ENCODE results near the gene PDE8B. TPM values are rescaled to one million over a fixed set of nuclear protein-coding genes. Genes with fewer than 3 reads are reported as not detected.

The PDE8B gene
- total RNA-seq, 1 donor from 2014 or later: 4.9 TPM

DNA sequence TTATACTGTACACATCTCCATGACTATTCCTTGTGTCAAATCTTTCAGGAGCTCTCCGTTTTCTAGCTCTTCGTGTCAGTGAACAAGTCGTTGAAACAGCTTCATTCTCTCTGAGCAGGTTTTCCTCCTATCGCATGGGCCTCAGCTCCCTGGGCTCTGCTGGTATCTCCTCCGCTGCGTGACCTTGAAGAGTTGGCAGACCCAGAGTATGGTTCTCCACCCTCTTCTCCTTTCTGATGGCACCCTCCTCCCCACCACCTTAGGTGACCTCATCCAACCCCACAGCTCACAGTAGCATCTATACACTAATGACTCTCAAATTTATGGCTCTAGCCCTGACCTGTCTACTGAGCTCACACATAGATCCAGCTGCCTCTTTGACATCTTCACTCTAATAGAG lies 36.0 kb upstream of the PDE8B start:
- H3K4me3 ChIP-seq: no peak overlapping the region
- intact Hi-C loops (cut with DNase I): no loop called here
- H3K4me1 ChIP-seq: no peaks in the 10 kb centered on the region
- no peak overlapping the region for H3K27ac ChIP-seq
- H3K36me3 ChIP-seq: no peaks in the 10 kb centered on the region
- TF ChIP-seq, protein P1, sequence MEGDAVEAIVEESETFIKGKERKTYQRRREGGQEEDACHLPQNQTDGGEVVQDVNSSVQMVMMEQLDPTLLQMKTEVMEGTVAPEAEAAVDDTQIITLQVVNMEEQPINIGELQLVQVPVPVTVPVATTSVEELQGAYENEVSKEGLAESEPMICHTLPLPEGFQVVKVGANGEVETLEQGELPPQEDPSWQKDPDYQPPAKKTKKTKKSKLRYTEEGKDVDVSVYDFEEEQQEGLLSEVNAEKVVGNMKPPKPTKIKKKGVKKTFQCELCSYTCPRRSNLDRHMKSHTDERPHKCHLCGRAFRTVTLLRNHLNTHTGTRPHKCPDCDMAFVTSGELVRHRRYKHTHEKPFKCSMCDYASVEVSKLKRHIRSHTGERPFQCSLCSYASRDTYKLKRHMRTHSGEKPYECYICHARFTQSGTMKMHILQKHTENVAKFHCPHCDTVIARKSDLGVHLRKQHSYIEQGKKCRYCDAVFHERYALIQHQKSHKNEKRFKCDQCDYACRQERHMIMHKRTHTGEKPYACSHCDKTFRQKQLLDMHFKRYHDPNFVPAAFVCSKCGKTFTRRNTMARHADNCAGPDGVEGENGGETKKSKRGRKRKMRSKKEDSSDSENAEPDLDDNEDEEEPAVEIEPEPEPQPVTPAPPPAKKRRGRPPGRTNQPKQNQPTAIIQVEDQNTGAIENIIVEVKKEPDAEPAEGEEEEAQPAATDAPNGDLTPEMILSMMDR (IDR thresholded peaks at IDR 0.05): no peak
- H3K9me3 ChIP-seq: no peaks in the 10 kb centered on the region
- peaks cover 3% of the 10 kb centered on the region for H3K27me3 ChIP-seq
- ATAC-seq (peak; percentile 19), DNase-seq (no peak)

DNA sequence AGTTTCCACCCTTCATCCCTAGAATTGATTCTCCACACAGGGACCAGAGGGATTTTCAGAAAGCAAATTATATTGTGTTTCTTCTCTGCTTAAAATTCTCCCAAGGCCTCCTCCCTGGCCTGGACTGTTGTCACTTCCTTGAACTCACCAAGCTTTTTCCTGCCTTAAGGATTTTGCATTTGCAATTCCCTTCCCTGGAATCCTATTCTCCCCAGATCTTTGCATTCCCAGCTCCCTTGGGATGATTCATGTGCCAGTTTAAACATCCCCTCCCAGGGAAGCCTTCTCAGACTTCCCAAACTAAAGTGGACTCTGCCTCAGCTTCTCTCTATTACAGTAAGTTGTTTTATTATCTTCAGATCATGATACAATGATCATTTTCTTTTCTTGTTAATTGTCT lies 35.2 kb upstream of the PDE8B start:
- H3K36me3 ChIP-seq: no peaks in the 10 kb centered on the region
- DNase-seq (no peak), ATAC-seq (no peak)
- H3K4me1 ChIP-seq: peaks cover 3% of the 10 kb centered on the region
- intact Hi-C loops (cut with DNase I): no loop called here
- TF ChIP-seq, protein P1 (IDR thresholded peaks at IDR 0.05): no peak
- no peak overlapping the region for H3K4me3 ChIP-seq
- no peaks in the 10 kb centered on the region for H3K9me3 ChIP-seq
- H3K27me3 ChIP-seq: peaks cover 10% of the 10 kb centered on the region
- H3K27ac ChIP-seq: no peak overlapping the region

DNA sequence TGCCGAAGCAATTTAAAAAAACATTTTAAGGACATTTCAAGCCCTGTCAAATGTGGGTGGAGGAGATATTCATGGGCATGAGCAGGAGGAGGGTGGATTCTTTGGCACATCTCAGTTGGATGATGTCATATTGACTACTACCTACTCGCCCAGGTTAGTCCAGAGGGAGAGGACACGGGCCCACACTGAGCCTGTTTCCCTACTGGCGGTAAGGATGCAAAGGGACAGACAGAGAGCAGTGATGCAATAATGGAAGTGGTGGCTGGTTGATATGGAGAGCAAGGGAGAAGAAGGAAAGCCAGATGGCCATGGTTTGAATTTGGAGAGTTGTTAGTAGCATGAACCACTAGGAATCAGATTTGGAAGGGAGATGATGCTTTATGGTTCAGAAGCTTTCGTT lies 34.1 kb upstream of the PDE8B start:
- Histone ChIP-seq H3K36me3 (no peaks in the 10 kb centered on the region), H3K9me3 (no peaks in the 10 kb centered on the region), H3K4me1 (peaks cover 7% of the 10 kb centered on the region), H3K27ac (no peak overlapping the region), H3K4me3 (no peak overlapping the region), H3K27me3 (peaks cover 20% of the 10 kb centered on the region)
- DNase-seq (no peak), ATAC-seq (no peak)
- TF ChIP-seq, protein P1 (IDR thresholded peaks at IDR 0.05): no peak
- intact Hi-C loops (cut with DNase I): no loop called here

DNA sequence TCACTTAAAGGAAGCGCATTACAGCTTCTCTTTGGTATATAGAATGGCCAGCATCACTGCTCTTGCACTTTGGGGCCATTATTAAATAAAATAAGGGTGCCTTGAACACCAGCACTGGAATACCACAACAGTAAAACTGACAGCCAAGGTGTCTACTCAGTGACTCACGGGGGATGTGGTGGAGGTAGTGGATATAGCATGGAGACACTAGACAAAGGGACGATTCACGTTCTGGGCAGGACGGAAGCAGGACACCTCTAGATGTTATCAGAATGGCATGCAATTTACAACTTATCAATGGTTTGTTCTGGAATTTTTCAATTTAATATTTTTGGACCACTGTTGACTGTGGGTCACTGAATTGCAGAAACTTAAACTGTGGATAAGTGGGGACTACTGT lies 32.9 kb upstream of the PDE8B start:
- peaks cover 26% of the 10 kb centered on the region for H3K27me3 ChIP-seq
- H3K4me3 ChIP-seq: no peak overlapping the region
- TF ChIP-seq, protein P1 (IDR thresholded peaks at IDR 0.05): no peak
- no peaks in the 10 kb centered on the region for H3K36me3 ChIP-seq
- no peak overlapping the region for H3K27ac ChIP-seq
- H3K9me3 ChIP-seq: no peaks in the 10 kb centered on the region
- peaks cover 7% of the 10 kb centered on the region for H3K4me1 ChIP-seq
- intact Hi-C loops (cut with DNase I): no loop called here
- ATAC-seq (no peak), DNase-seq (no peak)

DNA sequence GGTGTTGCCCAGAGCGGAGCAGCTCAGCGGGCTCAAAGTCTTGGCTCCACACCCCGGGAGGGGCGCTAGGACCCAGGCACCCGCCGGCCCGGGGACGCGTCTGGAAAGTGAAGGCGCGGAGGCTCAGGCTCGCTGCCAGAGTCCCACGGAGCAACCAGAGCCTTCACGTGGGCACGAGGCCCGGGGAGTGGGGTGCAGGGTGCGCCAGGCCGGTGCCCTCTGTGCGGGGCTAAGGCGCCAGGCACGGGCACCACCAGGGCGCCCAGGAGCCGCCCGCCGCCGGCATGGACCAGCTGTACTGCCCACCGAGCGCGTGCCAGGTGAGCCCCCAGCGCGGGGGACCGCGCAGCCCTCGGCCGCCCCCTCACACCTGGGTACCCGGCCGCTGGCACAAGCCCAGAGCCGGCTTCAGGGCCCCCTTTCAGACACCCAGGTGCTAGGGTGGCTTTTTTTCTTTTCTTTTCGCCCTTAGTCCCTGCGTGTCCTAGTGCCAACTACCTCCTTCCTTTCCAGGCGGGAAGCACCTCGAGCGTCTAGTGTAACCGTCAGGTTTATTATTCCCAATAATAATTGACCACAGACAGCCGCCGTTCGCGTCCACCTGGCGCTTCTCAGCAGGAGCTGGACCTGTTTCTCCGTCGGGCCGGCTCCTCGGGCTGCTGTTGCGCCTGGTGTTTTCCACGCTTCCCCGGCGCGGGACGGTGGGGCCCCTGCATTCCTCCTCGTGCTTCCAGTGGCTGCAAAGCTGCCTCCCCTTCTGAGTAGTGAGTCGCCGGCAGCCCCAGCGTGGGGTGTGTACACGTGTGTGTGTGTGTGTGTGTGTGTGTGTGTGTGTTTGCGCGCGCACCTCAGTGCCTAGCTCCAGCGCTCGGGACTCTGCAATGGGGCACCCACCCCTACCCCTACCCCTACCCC lies 30.1 kb upstream of the PDE8B start:
- peak; percentile 60 for ATAC-seq
- H3K4me1 ChIP-seq: peaks cover 7% of the 10 kb centered on the region
- peaks cover 28% of the 10 kb centered on the region for H3K27me3 ChIP-seq
- no peaks in the 10 kb centered on the region for H3K9me3 ChIP-seq
- intact Hi-C loops (cut with DNase I): no loop called here
- TF ChIP-seq, protein P1 (IDR thresholded peaks at IDR 0.05): no peak
- H3K36me3 ChIP-seq: no peaks in the 10 kb centered on the region
- H3K27ac ChIP-seq: no peak overlapping the region
- peak; percentile 66 for DNase-seq
- peak overlapping the region; percentile 49 for H3K4me3 ChIP-seq
